GM15510 (cell line): Measurements from ENCODE around the gene GADL1.

Experiments used
- POLR2A ChIP-seq: IDR thresholded peaks from 3 replicates; pipeline ENCODE4 v1.6.1; 2011; ENCODE audit warnings: borderline replicate concordance; ENCODE audit not compliant: insufficient read length; ENCODE audit errors: extremely low read depth

GADL1 gene

DNA sequence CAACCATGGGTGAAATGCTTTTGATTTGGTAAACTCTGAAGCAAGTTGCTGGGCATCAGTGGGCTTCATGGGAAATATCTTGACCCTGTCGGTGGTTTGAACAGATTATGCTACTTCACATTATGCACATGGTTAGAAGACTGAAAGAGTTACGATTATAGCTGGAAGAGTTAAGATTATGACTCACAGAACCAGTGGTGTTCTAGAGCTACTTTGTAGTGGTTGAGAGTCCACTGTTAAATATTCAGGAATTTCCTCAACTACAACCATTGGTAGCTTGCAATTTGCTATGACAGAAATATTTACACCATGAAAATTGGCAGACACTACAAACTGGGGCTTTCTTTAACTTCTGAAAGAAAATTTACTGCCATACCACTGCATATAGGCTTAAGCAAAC is 99.3 kb downstream of the GADL1 start:
- no peak for TF ChIP-seq POLR2A

DNA sequence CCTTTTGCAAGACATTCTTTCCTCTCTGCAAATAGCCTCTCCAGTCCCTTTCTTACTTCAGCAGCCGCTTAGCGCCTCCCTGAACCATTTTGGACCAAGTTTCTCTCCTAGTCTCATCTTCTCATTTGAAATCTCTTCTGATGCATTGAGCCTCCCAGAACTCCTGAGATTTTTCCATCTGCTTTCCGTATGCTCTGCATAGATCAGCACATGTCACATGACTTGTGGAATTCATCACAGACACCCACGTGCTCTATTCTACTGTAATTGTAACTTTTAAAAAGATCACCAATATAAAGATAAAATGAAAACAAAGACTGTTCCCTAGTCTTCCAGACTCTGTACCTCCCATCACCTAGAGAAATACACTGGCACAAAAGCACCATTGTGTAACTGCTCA is 100.7 kb downstream of the GADL1 start:
- TF ChIP-seq POLR2A, result no peak

DNA sequence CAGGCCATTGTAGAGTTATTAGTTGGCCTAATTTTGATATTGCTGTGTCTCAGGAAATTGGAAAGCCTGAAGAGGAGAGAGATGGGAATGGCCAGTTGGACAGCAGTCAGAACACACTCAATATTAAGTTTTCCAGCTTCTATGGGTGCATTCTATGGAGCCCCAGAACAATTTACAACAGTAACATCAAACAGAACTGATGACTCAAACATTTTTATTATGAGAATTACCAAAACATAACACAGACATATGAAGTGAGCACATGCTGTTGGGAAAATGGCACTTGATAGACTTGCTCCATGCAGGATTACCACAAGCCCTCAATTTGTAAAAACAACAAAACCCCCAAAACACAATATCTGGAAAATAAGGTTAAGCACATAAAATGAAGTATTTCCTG is 104.3 kb downstream of the GADL1 start:
- TF ChIP-seq POLR2A, result no peak

GRCh38 chr3:30786365-30786764 is 108.1 kb downstream of the GADL1 start:
- no peak for TF ChIP-seq POLR2A

GRCh38 chr3:30779686-30780287 is 114.7 kb downstream of the GADL1 start:
- TF ChIP-seq POLR2A, result no peak

DNA sequence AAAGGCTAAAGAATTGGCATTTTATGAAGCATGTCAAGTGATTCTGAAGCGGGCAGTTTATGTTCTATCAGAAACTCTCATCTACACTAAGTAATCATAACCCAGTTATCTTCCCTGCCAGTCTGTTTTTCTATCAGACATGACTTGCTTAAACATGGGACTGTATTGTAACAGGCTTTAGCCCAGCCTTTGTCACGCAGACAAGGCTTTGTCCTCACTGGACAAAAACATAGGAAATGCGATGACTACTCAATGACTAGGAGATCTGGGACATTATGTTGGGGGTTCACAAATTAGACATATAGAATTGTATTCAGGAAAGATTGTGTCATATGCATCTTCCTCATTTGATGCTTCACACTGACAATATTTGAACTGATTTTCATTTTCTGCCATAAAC is 115.5 kb downstream of the GADL1 start:
- TF ChIP-seq POLR2A, result no peak

GRCh38 chr3:30777426-30778113 is 116.9 kb downstream of the GADL1 start:
- no peak for TF ChIP-seq POLR2A

DNA sequence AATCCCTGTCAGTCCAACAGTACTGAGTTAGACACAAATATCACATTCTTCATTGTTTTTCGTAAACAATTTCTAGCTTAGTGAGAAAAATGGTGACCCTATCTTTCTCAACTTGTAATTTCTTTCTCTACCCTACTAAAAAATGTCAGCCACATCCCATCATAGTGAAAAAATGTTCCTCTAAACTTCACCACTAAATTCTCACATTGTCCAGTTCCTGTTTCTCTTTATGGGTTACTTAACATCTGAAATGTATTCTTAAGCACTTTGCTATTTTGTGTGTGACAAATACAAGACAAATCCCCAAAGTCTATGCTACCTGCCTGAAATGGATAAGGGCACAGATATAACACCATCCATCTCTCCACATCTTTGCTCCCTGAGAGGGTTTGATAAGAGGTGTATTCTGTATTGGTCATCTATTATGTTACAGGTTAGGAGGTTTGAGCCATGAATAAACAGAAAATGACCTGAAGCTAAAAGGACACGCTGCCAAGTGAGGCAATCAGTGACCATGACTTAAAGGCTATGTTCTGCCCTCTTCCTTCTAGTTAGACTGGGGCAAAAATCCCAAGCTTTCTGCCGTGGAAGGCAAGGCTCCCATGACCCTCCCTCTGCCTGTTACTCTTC is 118.2 kb downstream of the GADL1 start:
- no peak for TF ChIP-seq POLR2A

DNA sequence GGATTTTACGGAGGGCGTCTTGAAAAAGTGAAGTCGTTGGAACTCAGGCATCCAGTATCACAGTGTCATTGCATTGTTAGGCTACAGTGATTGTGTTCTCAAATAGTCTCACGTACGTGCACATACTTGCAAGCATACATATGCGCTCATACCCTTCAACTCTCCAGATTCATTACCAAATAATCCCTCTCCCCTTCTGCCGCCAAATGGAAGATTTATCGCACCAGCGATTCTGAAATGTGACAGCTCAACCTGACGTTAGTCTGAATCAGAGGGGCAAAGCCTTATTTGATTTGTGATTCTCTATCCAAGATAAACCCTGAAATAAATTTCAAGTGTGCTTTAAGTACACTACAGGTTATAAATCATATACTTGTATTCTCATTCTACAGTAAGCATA is 119.4 kb downstream of the GADL1 start:
- TF ChIP-seq POLR2A, result no peak

DNA sequence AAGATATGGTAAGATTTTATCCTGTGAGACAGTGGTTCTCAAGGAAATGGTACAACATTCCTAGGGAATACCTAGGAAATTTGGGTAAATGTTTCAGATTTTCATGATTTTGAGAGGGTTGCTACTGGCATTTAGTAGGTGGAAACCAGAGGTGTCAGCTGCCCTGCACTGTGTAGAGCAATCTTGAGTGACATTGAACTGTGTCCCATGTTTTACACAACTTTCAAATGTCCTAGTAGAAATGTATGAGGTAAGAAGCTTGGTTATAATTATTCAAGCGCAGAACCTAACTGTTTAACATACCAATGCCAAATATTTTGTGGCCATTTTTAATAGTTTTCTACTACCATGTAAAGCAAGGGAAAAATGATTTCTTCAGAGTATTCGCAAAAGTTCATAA is 120.4 kb downstream of the GADL1 start:
- no peak for TF ChIP-seq POLR2A

- no peak for TF ChIP-seq POLR2A
These were observed 124.1 kb downstream of the GADL1 start for GRCh38 chr3:30770387-30770786.

- TF ChIP-seq POLR2A, result no peak
These were observed 125.5 kb downstream of the GADL1 start for GRCh38 chr3:30768703-30769550.

DNA sequence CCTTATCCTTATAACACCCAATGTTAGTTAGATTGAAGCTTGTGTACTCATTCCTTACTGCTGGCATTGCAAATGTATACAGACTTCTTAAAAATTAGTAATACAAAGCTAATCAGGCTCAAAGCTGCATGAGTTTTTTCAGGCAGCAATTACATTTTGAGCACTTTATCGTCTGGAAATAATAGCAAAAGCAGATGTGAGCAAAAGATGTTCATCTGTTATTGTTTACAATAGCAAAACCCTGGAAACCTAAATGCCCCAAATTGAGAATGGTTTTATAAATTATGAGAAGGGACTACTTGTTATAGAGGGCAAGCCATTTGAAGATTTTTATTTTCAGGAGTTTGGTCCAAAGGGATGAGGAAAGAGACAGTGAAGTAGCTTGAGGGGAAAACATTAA is 126.4 kb downstream of the GADL1 start:
- no peak for TF ChIP-seq POLR2A

- TF ChIP-seq POLR2A, result no peak
These were observed 127.9 kb downstream of the GADL1 start for GRCh38 chr3:30766522-30766921.

DNA sequence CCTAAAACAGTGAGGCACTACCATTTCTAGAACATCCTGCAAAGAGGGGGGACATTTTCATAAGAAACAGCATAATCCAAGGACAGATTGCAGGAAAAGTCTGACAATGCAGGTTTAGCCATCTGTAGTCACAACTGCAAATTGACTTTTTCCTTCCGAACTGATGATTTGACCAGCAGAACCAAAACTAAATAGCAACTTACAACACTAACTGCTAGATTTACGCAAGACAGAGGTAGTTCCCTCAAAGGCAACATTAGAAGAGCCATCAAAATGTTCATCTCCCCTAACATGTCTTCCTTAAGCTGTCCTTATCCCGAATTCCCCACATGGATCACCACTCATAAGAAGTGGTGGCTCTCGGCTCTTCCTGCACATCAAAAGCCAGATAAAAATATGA is 129.6 kb downstream of the GADL1 start:
- no peak for TF ChIP-seq POLR2A
